K562 (cell line): ENCODE results near the gene ADGRA3. TPM values are rescaled to one million over a fixed set of nuclear protein-coding genes. Genes with fewer than 3 reads are reported as not detected.

Source experiments
- ATAC-seq: fragments of 200-7000 bp; cut with Tn5 transposase; 3 replicates; pipeline ENCODE4 v1.9.1; 2020; ENCODE audit warnings: moderate library complexity
- BruUV-seq: library from RNA; stranded (reverse); fragments of 400-500 nt; replicated peaks from 2 replicates; lab custom pipeline; 2021; lab: Mats Ljungman, UMichigan
- CTCF ChIA-PET: fragments of 300-600 bp; formaldehyde crosslinking; extraction: SDS; loops from one replicate; lab custom pipeline; 2021; ENCODE audit warnings: low intra/inter-chr PET ratio; lab: Yijun Ruan, JAX
- POLR2A ChIA-PET: fragments of 300-600, 350-650 bp; sonication (Branson Sonifier 250); formaldehyde crosslinking; extraction: SDS; loops from one replicate; lab custom pipeline; 2021; ENCODE audit warnings: antibody characterized with exemption, inconsistent platforms; lab: Yijun Ruan, JAX
- DNase-seq, 4 experiments: peaks; one replicate each; pipeline versions ENCODE4 v3.0.0 to v3.0.0-alpha.2; 2011 to 2018; ENCODE audit warnings: low spot score in 3 of 4, mixed read lengths in 3 of 4; ENCODE audit errors: extremely low read depth in 1 of 4
- FAIRE-seq: peaks from 2 replicates; lab custom pipeline; 2011; peaks lifted over from hg19 to GRCh38; lab: Jason Lieb, UNC
- H2AFZ ChIP-seq: 2 replicates; pipeline ENCODE4 v1.6.0; 2011; ENCODE audit warnings: low read depth, low read length, control low read depth, inconsistent platforms
- H3K27ac ChIP-seq: fragments of 200-600 bp; 3 replicates; pipeline ENCODE4 v1.8.0; 2011; ENCODE audit warnings: low read depth, mild to moderate bottlenecking, control low read depth, inconsistent platforms, low read length, moderate library complexity, mixed read lengths; ENCODE audit errors: extremely low read depth
- H3K27me3 ChIP-seq, 2 experiments: fragments of 300-600 bp in 1 of 2; 2 replicates in 1 of 2; 3 replicates in 1 of 2; pipeline versions ENCODE4 v1.6.0 to v1.8.0; 2011; ENCODE audit warnings: inconsistent platforms in 2 of 2, low read length in 2 of 2, mild to moderate bottlenecking in 1 of 2, mixed read lengths in 1 of 2, moderate library complexity in 1 of 2; ENCODE audit not compliant: control insufficient read depth in 2 of 2, insufficient read depth in 2 of 2
- H3K36me3 ChIP-seq: fragments of 300-600 bp; 3 replicates; pipeline ENCODE4 v1.8.0; 2011; ENCODE audit warnings: mild to moderate bottlenecking, low read length, inconsistent platforms; ENCODE audit not compliant: control insufficient read depth, insufficient read depth
- H3K4me1 ChIP-seq, 2 experiments: fragments of 200-600 bp in 1 of 2; replicated peaks in 1 of 2; 2 replicates in 1 of 2; 3 replicates in 1 of 2; pipeline versions ENCODE4 v1.5.1 to v1.8.0; 2011; ENCODE audit warnings: inconsistent platforms in 2 of 2, low read length in 2 of 2, mild to moderate bottlenecking in 1 of 2, mixed read lengths in 1 of 2, moderate library complexity in 1 of 2; ENCODE audit not compliant: control insufficient read depth in 2 of 2, insufficient read depth in 2 of 2
- H3K4me2 ChIP-seq: 2 replicates; pipeline ENCODE4 v1.6.1; 2011; ENCODE audit warnings: low read length, control low read depth, inconsistent platforms, mixed read lengths; ENCODE audit not compliant: insufficient read depth
- H3K4me3 ChIP-seq: fragments of 200-600 bp; sonication (generic), shearing (Covaris generic); 2 replicates; pipeline ENCODE4 v1.5.1; 2016; ENCODE audit warnings: control low read depth, inconsistent platforms
- H3K79me2 ChIP-seq: fragments of 200-600 bp; 3 replicates; pipeline ENCODE4 v1.8.0; 2011; ENCODE audit warnings: low read length, inconsistent platforms; ENCODE audit not compliant: control insufficient read depth, insufficient read depth
- H3K9ac ChIP-seq, 2 experiments: 2 replicates each; pipeline versions ENCODE4 v1.6.0 to v1.6.1; 2011; ENCODE audit warnings: low read depth in 2 of 2, low read length in 2 of 2, control low read depth in 1 of 2, inconsistent platforms in 1 of 2, mild to moderate bottlenecking in 1 of 2, mixed read lengths in 1 of 2; ENCODE audit not compliant: insufficient read depth in 1 of 2
- H3K9me1 ChIP-seq: one replicate; pipeline ENCODE4 v1.6.0; 2011; ENCODE audit warnings: inconsistent platforms, mild to moderate bottlenecking, low read length, moderate library complexity; ENCODE audit not compliant: control insufficient read depth, insufficient read depth
- H3K9me3 ChIP-seq: replicated peaks from 2 replicates; pipeline ENCODE4 v1.5.1; 2011; ENCODE audit warnings: low read depth, low read length, inconsistent platforms; ENCODE audit not compliant: control insufficient read depth, insufficient read depth
- H4K20me1 ChIP-seq: replicated peaks from 2 replicates; pipeline ENCODE4 v1.6.1; 2011; ENCODE audit warnings: low read length, inconsistent platforms, mixed read lengths; ENCODE audit not compliant: control insufficient read depth, insufficient read depth
- CHD2 ChIP-seq: IDR thresholded peaks from 2 replicates; pipeline ENCODE4 v1.6.1; 2011; ENCODE audit warnings: low read depth, low read length
- CREBBP ChIP-seq: IDR thresholded peaks from one replicate; pipeline ENCODE4 v1.6.1; 2012; ENCODE audit warnings: low read depth, mild to moderate bottlenecking, control low read depth, inconsistent platforms, low read length
- EP400 ChIP-seq: fragments of 450-650 bp; IDR thresholded peaks from 2 replicates; pipeline ENCODE4 v1.6.1; 2017; ENCODE audit warnings: antibody characterized with exemption, mild to moderate bottlenecking, moderate library complexity
- FOXP1 ChIP-seq: sonication (generic); formaldehyde crosslinking; IDR thresholded peaks from 2 replicates; pipeline ENCODE4 v1.8.0; 2022; ENCODE audit warnings: mild to moderate bottlenecking, missing genetic modification reagents
- PCBP2 ChIP-seq: fragments of 200-400 bp; formaldehyde crosslinking; IDR thresholded peaks from 2 replicates; pipeline ENCODE4 v1.6.1; 2018; ENCODE audit warnings: low read length, low read depth, mild to moderate bottlenecking, moderate library complexity; ENCODE audit not compliant: poor library complexity, severe bottlenecking
- POLR2AphosphoS2 ChIP-seq: IDR thresholded peaks from 2 replicates; pipeline ENCODE4 v1.6.1; 2012; ENCODE audit warnings: low read length, improper control_type of control experiment
- RBM25 ChIP-seq: fragments of 200-400 bp; formaldehyde crosslinking; IDR thresholded peaks from 2 replicates; pipeline ENCODE4 v1.6.1; 2018; ENCODE audit warnings: low read length, low read depth, moderate library complexity; ENCODE audit not compliant: severe bottlenecking
- TARDBP ChIP-seq: fragments of 450-650 bp; IDR thresholded peaks from 2 replicates; pipeline ENCODE4 v1.6.1; 2016
- TOE1 ChIP-seq, 2 experiments: fragments of 450-650 bp in 1 of 2; sonication (generic) in 1 of 2; formaldehyde crosslinking in 1 of 2; IDR thresholded peaks; 2 replicates each; pipeline versions ENCODE4 v1.7.1 to v1.8.0; 2016 to 2022; ENCODE audit warnings: borderline replicate concordance in 2 of 2, mild to moderate bottlenecking in 2 of 2, antibody characterized with exemption in 1 of 2, inconsistent platforms in 1 of 2, low read depth in 1 of 2, missing genetic modification reagents in 1 of 2, moderate library complexity in 1 of 2
- ZNF224 ChIP-seq: sonication (generic); formaldehyde crosslinking; IDR thresholded peaks from 2 replicates; pipeline ENCODE4 v1.8.0; 2022; ENCODE audit warnings: mild to moderate bottlenecking, missing genetic modification reagents
- ZNF561 ChIP-seq: fragments of 450-650 bp; formaldehyde crosslinking; conservative IDR thresholded peaks from 2 replicates; pipeline ENCODE4 v1.4.0; 2020; ENCODE audit warnings: mild to moderate bottlenecking, moderate library complexity
- WGBS: fragments of 100-300 bp; shearing (Covaris generic); methylation state at CpG from one replicate; pipeline ENCODE4 v1.1.6; 2016; ENCODE audit warnings: low coverage, mixed read lengths; ENCODE audit not compliant: insufficient coverage; ENCODE audit errors: missing lambda C conversion rate; 5-methylcytosine and 5-hydroxymethylcytosine counted together
- in situ Hi-C: fragments of 300-500 bp; cut with MboI; formaldehyde crosslinking; loops from 4 replicates; pipeline ENCODE4 v1.15.0; 2018; ENCODE audit warnings: inconsistent platforms, mixed read lengths
- intact Hi-C: fragments of 100-400 bp; cut with micrococcal nuclease; formaldehyde crosslinking; loops from 2 replicates; pipeline ENCODE4 v1.14.2; 2022
- polyA plus RNA-seq, 8 experiments: library from polyadenylated mRNA; depleted of rRNA in 4 of 8; stranded (reverse) in 5 of 8; unstranded in 3 of 8; fragments of >200 nt; fragmentation: Nextera tagmentation in 2 of 8; fragmentation: Illumina TruSeq in 1 of 8; extraction: Ambion mirVana in 2 of 8; extraction: Trizol in 1 of 8; gene quantifications; 2 replicates each; pipeline versions ENCODE4 v1.2.1 to v1.2.3, GENCODE V29; 2011 to 2014; ENCODE audit warnings: inconsistent platforms in 1 of 8, missing spikeins in 1 of 8
- total RNA-seq, 7 experiments: library from RNA; depleted of rRNA in 6 of 7; stranded (reverse); fragments of >200 nt in 6 of 7; fragmentation: Illumina TruSeq in 2 of 7; extraction: Trizol in 2 of 7; gene quantifications; 2 replicates each; pipeline versions ENCODE4 v1.2.1 to v1.2.3, GENCODE V29; 2011 to 2021; ENCODE audit warnings: low replicate concordance in 1 of 7
- TF ChIP-seq, protein P1 (sequence below): fragments of 250-450 bp; sonication (Bioruptor Pico); IDR thresholded peaks from 2 replicates; pipeline ENCODE4 v1.5.1; 2021; ENCODE audit warnings: mild to moderate bottlenecking
- TF ChIP-seq, protein P2 (sequence below): fragments of 450-650 bp; formaldehyde crosslinking; IDR thresholded peaks from 2 replicates; pipeline ENCODE4 v1.4.0; 2022; ENCODE audit warnings: missing genetic modification characterization
- TF ChIP-seq, protein P3 (sequence below): sonication (generic); formaldehyde crosslinking; IDR thresholded peaks from 2 replicates; pipeline ENCODE4 v1.9.0; 2022; ENCODE audit warnings: mild to moderate bottlenecking, missing genetic modification reagents
- TF ChIP-seq, protein P4 (sequence below): IDR thresholded peaks from 2 replicates; pipeline ENCODE4 v1.6.1; 2011; ENCODE audit not compliant: insufficient read length; ENCODE audit errors: extremely low read depth
- TF ChIP-seq, protein P5 (sequence below): sonication (generic); formaldehyde crosslinking; IDR thresholded peaks from 2 replicates; pipeline ENCODE4 v1.8.1; 2023; ENCODE audit warnings: mild to moderate bottlenecking, missing genetic modification reagents

Gene ADGRA3
- total and polyA plus RNA-seq, 9 of the 15 experiments (the other 6 are each of a cell fraction or from before 2014, with no cell fraction given): 0.06 to 2.3 (median 0.27) TPM; not detected in 3

DNA sequence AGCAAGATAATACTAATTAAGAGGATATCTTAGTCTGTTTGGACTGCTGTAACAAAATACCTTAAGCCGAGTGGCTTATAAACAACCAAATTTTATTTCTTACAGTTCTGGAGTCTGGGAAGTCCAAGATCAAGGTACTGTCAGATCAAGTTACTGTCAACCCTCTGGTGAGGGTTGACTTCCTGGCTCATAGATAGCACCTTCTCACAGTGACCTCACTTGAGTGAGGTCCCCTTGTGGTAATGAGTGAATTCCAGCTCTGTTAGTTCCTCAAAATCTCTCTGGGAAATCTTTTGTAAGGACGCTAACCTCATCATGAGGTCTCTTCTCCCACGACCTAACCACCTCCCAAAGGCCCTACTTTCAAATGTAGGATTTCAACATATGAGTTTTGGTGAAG is 36.9 kb upstream of the ADGRA3 start (continued):
- TF ChIP-seq EP400: no peak
- TF ChIP-seq FOXP1: no peak
- no peak for TF ChIP-seq ZNF224 (CRISPR knock-in tag)
- TF ChIP-seq RBM25: no peak
- TF ChIP-seq, protein P1, sequence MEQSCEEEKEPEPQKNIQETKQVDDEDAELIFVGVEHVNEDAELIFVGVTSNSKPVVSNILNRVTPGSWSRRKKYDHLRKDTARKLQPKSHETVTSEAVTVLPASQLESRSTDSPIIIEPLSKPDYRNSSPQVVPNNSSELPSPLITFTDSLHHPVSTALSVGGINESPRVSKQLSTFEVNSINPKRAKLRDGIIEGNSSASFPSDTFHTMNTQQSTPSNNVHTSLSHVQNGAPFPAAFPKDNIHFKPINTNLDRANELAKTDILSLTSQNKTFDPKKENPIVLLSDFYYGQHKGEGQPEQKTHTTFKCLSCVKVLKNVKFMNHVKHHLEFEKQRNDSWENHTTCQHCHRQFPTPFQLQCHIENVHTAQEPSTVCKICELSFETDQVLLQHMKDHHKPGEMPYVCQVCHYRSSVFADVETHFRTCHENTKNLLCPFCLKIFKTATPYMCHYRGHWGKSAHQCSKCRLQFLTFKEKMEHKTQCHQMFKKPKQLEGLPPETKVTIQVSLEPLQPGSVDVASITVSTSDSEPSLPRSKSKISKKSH (CRISPR knock-in tag): no peak

DNA sequence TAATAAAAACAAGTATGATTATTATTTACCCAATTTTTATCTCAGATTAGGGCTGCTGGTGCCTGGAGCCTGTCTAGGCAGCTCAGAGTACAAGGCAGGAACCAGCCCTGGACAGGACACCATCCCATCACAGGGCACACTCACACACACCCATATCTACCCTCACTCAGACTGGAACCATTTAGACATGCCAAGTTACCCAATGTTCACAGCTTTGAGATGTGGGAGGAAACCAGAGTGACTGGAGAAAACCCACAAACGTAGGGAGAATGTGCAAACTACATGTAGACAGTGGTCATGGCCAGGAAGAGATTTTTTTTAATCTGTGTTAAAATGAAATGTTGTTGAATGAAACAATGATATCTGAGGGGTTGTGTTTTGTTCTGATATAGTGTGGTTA is 35.7 kb upstream of the ADGRA3 start:
- no peaks in the 10 kb centered on the region for H3K36me3 ChIP-seq
- H3K79me2 ChIP-seq: no peaks in the 10 kb centered on the region
- DNase-seq (no peak), FAIRE-seq (no peak), ATAC-seq (no peak)
- WGBS: 7% methylated on average over 1 of the region's 1 CpG
- H3K4me3 ChIP-seq: no peak overlapping the region
- no peaks in the 10 kb centered on the region for H4K20me1 ChIP-seq
- H3K4me1 ChIP-seq: no peaks in the 10 kb centered on the region
- H3K27me3 ChIP-seq: no peaks in the 10 kb centered on the region
- no peak overlapping the region for H3K27ac ChIP-seq
- no peak overlapping the region for H3K4me2 ChIP-seq
- no peak overlapping the region for H2AFZ ChIP-seq
- intact Hi-C loops: no loop called here
- peaks cover 4% of the 10 kb centered on the region for H3K9me3 ChIP-seq
- ChIA-PET CTCF (no interaction called here), POLR2A (no interaction called here)
- H3K9me1 ChIP-seq: no peaks in the 10 kb centered on the region
- no peak overlapping the region for H3K9ac ChIP-seq
- in situ Hi-C loops: no loop called here
- no TSS peak for BruUV-seq
- TF ChIP-seq, protein P2, sequence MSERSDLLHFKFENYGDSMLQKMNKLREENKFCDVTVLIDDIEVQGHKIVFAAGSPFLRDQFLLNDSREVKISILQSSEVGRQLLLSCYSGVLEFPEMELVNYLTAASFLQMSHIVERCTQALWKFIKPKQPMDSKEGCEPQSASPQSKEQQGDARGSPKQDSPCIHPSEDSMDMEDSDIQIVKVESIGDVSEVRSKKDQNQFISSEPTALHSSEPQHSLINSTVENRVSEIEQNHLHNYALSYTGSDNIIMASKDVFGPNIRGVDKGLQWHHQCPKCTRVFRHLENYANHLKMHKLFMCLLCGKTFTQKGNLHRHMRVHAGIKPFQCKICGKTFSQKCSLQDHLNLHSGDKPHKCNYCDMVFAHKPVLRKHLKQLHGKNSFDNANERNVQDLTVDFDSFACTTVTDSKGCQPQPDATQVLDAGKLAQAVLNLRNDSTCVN (CRISPR knock-in tag): no peak
- TF ChIP-seq ZNF561 (CRISPR knock-in tag) (no peak), PCBP2 (no peak), CHD2 (no peak), TARDBP (no peak), CREBBP (no peak), TOE1 (IDR thresholded peaks at IDR 0.05; ENCODE audit: borderline replicate concordance) (no peak), TOE1 (CRISPR knock-in tag; IDR thresholded peaks at IDR 0.05; ENCODE audit: borderline replicate concordance, low read depth) (no peak), POLR2AphosphoS2 (no peak)
- TF ChIP-seq, protein P3, sequence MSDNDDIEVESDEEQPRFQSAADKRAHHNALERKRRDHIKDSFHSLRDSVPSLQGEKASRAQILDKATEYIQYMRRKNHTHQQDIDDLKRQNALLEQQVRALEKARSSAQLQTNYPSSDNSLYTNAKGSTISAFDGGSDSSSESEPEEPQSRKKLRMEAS (CRISPR knock-in tag): no peak
- TF ChIP-seq, protein P4, sequence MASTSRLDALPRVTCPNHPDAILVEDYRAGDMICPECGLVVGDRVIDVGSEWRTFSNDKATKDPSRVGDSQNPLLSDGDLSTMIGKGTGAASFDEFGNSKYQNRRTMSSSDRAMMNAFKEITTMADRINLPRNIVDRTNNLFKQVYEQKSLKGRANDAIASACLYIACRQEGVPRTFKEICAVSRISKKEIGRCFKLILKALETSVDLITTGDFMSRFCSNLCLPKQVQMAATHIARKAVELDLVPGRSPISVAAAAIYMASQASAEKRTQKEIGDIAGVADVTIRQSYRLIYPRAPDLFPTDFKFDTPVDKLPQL: no peak
- TF ChIP-seq, protein P5, sequence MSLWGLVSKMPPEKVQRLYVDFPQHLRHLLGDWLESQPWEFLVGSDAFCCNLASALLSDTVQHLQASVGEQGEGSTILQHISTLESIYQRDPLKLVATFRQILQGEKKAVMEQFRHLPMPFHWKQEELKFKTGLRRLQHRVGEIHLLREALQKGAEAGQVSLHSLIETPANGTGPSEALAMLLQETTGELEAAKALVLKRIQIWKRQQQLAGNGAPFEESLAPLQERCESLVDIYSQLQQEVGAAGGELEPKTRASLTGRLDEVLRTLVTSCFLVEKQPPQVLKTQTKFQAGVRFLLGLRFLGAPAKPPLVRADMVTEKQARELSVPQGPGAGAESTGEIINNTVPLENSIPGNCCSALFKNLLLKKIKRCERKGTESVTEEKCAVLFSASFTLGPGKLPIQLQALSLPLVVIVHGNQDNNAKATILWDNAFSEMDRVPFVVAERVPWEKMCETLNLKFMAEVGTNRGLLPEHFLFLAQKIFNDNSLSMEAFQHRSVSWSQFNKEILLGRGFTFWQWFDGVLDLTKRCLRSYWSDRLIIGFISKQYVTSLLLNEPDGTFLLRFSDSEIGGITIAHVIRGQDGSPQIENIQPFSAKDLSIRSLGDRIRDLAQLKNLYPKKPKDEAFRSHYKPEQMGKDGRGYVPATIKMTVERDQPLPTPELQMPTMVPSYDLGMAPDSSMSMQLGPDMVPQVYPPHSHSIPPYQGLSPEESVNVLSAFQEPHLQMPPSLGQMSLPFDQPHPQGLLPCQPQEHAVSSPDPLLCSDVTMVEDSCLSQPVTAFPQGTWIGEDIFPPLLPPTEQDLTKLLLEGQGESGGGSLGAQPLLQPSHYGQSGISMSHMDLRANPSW (CRISPR knock-in tag): no peak
